GM12874 (cell line): ENCODE measurements around the gene ARHGAP15.

ENCODE experiments used
- TF ChIP-seq, protein P1 (sequence below): IDR thresholded peaks from 2 replicates; pipeline ENCODE4 v1.5.1; 2011; ENCODE audit warnings: low read depth, mild to moderate bottlenecking, control low read depth, low read length, moderate library complexity; ENCODE audit not compliant: insufficient read depth

The ARHGAP15 gene

DNA sequence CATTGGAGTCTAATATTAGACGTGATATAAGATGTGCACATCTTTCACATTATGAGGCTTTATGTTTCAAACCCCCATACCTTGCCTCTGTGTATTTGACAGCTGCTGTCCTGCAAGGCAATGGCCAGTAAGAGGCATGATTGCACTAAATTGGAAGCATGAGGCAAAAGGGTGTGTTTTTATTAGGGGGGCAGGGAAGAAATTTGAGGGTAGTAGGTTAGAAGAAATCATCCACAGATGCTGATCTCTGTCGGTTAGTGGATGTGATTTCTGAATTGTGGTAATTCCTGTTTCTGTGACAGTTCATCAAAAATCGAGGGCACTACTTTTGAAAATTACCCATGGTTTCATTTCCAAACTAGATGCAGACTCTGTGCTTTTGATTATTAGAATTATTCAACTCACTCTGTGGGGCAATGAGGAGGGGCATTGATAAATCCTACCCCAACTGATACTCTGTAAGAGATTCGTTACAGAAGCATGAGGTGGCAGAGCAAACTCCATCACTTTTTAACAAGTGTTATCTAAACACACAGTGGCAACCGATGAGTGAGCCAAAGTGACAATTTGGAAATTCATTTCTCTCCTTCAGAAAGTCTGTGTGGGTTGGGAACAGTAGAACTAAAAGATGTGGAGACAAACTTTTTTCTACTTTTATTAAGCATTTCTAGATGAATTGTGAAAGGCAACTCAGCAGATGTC lies 453.0 kb downstream of the ARHGAP15 start:
- TF ChIP-seq, protein P1, sequence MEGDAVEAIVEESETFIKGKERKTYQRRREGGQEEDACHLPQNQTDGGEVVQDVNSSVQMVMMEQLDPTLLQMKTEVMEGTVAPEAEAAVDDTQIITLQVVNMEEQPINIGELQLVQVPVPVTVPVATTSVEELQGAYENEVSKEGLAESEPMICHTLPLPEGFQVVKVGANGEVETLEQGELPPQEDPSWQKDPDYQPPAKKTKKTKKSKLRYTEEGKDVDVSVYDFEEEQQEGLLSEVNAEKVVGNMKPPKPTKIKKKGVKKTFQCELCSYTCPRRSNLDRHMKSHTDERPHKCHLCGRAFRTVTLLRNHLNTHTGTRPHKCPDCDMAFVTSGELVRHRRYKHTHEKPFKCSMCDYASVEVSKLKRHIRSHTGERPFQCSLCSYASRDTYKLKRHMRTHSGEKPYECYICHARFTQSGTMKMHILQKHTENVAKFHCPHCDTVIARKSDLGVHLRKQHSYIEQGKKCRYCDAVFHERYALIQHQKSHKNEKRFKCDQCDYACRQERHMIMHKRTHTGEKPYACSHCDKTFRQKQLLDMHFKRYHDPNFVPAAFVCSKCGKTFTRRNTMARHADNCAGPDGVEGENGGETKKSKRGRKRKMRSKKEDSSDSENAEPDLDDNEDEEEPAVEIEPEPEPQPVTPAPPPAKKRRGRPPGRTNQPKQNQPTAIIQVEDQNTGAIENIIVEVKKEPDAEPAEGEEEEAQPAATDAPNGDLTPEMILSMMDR, result no peak

DNA sequence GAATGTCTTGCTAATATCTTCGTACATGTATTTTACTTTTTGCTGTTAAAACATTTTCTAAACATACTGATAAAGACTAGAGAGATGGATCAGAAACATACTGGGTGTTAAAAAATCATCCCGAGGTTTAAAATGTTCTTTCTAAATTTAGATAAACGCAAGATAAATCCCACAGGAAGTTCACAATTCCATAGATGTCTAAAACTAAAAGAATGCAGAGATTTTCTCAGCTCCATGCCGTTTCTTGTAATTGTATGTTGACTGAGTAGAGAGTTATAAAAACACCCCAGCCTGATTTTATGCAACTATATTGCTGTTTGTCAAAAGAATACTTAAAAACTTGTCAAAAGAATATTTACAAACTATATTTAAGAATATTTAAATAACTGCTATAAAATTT lies 455.7 kb downstream of the ARHGAP15 start:
- TF ChIP-seq, protein P1, result no peak

DNA sequence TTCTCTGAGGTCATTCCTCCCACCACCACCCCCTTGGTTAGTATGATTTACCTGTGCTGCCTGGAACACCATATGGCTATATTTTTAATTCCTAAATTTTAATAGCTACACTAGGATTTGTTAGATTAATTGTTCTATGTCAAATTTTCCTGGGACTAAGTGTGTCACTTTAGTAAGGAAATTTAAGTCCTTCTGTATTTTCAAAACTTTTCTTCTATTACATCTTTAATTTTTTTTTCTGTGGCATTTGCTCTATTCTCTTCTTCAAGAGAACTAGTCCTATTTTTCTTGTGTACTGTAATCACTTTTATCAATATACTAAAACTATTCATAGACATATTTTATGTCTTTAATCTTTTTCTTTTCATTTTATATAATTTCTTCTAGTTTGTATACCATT lies 456.9 kb downstream of the ARHGAP15 start:
- TF ChIP-seq, protein P1, result no peak

DNA sequence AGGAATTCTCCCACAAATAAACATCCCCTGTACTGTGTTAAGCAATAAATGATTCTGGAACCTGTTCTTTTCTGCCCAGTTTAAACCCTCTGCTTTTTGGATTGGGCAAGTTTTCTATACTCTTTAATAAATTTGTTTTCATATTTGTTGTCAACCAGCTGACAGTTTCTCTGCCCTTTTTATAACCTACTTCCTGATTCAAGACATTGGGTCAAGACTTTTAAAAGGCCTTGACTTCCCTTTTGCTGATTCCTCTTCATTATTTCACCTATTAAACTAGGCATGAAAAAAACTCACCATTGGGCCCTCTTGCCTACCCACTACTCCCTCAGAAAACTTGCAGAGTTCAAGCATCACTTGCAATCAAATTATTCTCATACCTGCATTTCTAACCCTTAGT lies 459.5 kb downstream of the ARHGAP15 start:
- TF ChIP-seq, protein P1, result no peak

DNA sequence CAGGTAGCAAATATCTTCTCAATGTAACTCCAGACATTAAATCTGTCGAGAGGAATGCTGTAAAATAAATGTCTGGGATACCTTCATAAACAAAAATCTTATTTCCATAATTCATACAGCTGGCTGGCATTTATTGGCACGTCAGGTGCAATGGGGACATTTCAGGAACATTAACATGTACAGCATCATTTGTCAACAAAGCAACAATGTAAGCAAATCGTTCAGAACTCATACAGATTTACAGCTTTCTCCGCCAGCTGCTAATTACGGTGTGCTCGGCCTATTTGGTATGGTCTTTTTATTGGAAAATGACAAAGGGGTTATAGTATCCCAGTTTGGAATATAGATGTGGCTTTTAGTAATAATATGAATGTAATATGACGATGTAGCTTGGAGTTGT lies 464.9 kb downstream of the ARHGAP15 start:
- TF ChIP-seq, protein P1, result no peak

DNA sequence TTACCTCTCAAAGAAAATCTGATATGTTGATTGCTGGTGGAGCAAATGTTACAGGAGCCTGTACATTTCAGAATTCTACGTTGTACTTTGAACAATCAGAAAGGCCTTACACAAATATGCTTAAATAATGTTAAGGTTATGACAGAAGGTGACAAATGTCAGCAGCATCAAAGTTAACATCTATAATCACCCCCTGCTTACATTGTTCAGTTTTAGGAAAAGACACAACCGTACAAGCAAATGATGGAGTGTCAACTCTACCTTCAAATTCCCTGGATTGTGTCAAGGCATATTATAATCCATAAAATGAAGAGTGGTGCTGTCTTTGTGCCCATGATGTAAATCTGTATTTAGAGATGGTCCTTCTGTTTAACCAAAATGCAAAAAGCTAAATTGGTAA lies 465.5 kb downstream of the ARHGAP15 start:
- TF ChIP-seq, protein P1, result no peak

DNA sequence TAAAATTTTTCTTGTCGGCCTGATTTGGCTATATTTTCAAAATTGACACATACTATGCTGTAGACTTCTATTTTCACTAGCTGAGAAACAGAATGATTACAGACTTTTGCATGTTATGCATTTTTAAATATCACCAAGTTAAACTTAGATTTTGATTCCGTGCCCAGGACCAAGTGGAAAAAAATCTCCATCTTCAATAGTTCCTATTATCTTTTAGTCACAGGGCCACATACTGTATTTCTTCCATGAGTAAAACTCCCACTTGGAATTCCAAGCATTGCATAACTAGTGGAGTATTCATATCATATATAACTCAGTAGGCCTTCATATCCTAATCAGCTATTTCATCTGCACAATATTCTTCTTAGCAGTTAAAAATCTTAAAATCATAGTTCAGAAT lies 470.9 kb downstream of the ARHGAP15 start:
- TF ChIP-seq, protein P1, result no peak
